Measurements from ENCODE around the gene RAET1L.
"Not testable (repeated sequence)": the region's sequence is repeated elsewhere in the genome, so short reads cannot be mapped to it uniquely, and the experiment has no call there.

The RAET1L gene

DNA sequence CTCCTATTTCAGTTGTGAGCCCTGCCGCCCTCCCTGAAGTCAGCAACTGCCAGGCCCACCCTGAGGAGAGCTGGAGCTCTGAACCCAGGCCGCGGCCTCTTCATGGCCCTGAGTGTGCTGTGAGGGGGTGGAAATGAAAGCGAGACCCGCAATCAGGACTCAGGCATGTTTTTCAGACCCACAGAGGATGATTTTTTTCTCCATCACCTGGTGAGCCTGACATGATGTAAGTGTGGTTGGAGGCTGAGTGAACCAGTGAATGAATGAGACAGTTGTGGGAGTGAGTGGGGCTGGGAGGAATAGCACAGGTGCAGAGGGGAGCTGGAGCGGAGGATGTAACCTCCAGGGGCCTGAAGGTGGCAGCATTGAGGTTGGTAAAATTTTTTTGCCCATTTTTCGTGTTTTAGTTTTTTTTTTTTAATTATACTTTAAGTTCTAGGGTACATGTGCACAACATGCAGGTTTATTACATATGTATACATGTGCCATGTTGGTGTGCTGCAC, 18.3 kb downstream of the RAET1L start:
- Histone ChIP-seq H3K4me1 (ENCODE audit: control insufficient read depth, insufficient read depth, low read length) (no peaks in the 10 kb centered on the region), H3K27ac (ENCODE audit: low read depth, low read length) (no peak overlapping the region), H3K9ac (ENCODE audit: low read length) (no peak overlapping the region), H3K27me3 (ENCODE audit: control insufficient read depth, insufficient read depth, low read length) (peaks cover 12% of the 10 kb centered on the region), H3K4me3 (ENCODE audit: low read length) (no peak overlapping the region), H3K36me3 (ENCODE audit: control insufficient read depth, insufficient read depth, low read length) (no peaks in the 10 kb centered on the region)

DNA sequence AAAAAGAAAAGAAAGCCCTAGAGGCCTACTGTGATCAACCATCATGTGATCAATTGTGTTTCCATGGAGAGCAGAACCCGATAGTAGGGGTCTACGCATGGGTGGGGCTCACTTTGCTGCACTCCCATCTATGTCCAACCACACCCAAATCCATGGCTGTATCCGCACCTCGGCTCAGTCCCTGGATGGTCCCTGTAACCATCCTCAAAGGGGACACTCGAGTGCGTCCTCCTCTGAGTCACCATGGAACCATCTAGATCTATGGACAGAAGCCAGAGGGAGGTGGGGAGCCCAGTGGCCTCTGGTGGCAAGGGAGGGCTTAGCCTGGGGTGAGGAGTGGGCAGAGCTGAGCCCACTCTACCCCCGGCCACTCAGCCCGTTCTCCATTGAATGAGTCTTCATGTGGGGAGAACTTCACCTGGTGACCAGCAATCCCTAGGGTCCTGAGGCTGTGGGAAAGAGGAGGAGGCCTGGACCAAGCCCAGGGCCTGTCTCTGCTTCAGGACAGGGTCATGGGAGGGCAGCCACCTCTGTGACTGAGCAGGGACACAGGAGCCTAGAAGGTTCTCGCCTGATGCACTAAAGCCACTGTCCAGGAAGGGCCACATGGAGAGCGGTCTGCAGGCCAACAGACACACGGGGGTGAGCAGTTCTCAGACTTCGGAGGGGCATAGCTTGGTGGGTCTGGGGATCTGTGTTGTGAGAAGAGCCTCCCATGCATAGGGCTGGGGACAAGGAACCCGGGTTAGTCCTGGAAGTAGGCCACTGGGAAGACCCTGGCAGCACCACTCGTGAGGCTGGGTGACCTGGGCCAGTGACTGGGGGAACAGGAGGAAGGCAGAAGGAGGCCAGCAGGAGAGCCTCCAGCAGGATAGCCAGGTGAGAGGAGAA, 19.3 kb downstream of the RAET1L start:
- Histone ChIP-seq H3K36me3 (ENCODE audit: control insufficient read depth, insufficient read depth, low read length) (no peaks in the 10 kb centered on the region), H3K4me1 (ENCODE audit: control insufficient read depth, insufficient read depth, low read length) (no peaks in the 10 kb centered on the region), H3K4me3 (ENCODE audit: low read length) (peak overlapping the region; percentile 61), H3K27ac (ENCODE audit: low read depth, low read length) (no peak overlapping the region), H3K9ac (ENCODE audit: low read length) (no peak overlapping the region), H3K27me3 (ENCODE audit: control insufficient read depth, insufficient read depth, low read length) (peaks cover 11% of the 10 kb centered on the region)

DNA sequence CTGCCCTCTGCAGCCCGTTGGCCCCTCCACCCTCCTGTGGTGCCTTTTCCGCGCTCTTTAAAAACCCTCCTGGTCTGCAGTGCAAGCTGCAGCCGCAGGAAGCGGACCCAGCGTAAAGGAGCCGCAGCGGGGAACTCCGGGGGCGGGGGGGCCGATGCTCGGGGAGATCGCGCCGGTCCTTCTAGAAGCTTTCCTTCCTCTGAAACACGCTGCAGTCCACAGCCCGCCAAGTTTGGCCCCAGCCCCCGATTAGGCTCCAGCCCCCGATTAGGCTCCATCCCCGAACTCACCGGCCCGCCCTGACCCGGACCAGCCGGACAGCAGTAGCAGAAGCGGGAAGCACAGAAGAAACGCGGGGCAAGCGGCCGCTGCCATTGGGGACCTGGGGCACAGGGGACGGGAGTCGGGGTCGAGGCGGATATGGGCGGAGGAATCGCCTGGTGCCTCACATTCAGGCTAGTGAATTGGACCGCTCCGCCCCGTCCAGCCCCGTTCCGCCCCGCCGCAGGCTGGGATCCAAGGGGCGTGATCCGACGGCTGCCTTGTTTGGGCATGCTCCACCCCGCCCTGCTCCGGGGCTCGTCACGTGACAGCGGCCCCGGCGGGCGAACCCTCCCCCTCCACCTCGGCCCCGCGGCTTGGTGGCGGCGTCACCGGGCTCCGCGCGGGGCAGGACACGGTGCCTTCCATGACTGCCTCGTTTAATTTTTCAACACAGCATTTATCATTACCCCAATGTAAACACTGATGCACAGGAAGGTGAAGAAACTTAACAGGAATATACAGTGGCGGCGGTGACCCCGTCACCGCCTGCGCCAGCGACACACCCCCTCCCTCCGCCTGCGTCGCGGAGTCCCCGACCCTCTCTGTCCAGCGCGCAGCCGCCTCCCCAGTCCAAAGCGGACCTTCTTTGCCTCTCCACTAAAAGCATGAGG, 20.3 kb downstream of the RAET1L start:
- Histone ChIP-seq H3K9ac (ENCODE audit: low read length) (no peak overlapping the region), H3K27me3 (ENCODE audit: control insufficient read depth, insufficient read depth, low read length) (peaks cover 11% of the 10 kb centered on the region), H3K4me3 (ENCODE audit: low read length) (peak overlapping the region; percentile 61), H3K27ac (ENCODE audit: low read depth, low read length) (no peak overlapping the region), H3K36me3 (ENCODE audit: control insufficient read depth, insufficient read depth, low read length) (no peaks in the 10 kb centered on the region), H3K4me1 (ENCODE audit: control insufficient read depth, insufficient read depth, low read length) (no peaks in the 10 kb centered on the region)

DNA sequence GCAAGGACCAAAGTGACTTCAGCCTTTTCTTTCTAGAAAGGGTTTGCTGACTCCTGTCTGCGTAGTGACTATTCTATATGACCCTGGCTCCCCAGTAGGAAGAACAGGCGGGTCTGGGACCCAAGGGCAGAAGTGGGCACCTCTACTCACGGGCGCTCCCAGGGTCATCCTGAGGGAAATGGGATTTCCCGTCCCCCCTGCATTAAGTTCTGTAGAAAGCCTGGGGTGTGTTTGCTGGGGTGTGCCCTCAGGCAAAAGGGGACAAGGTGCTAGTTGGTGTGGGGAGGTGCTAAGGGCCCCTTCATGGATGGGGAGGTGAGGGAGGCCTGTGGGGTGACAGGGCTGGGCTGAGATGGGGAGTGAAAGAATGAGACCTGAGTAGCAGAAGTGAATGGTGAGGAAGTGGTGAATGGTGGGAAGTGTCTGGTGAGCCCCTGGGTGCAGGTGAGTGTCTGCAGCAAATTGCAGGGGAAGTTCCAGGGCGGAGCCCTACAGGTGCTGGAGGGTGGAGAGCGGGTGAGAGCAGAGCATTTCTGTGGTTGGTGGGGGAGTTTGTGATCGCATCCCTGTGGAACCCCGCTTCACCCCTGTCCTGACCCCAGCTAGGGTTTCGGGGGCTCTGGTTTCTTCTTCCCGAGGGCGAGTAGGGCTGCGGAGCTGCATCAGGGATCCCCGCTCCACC, 21.1 kb downstream of the RAET1L start:
- Histone ChIP-seq H3K4me3 (ENCODE audit: low read length) (peak overlapping the region; percentile 61), H3K9ac (ENCODE audit: low read length) (no peak overlapping the region), H3K27ac (ENCODE audit: low read depth, low read length) (no peak overlapping the region), H3K4me1 (ENCODE audit: control insufficient read depth, insufficient read depth, low read length) (no peaks in the 10 kb centered on the region), H3K27me3 (ENCODE audit: control insufficient read depth, insufficient read depth, low read length) (peaks cover 15% of the 10 kb centered on the region), H3K36me3 (ENCODE audit: control insufficient read depth, insufficient read depth, low read length) (no peaks in the 10 kb centered on the region)

DNA sequence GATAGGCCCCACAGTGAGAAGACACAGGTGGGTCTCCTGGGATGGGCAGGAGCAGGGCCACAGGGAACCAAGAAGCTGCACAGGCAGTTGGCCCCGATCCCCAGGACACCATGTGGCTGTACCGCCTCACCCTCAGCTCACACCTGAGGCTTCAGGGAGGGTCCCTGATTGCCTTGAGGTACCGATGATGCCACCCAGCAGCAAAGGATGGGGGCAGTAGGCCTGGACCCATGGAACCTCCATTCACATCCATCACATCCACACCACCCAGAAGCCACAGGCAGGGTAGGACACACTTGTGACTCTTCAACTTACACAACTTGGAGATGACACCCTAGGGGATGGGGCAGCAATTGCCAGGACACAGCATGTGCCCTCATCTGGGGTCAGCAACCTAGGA, 21.7 kb downstream of the RAET1L start:
- not testable (repeated sequence) for H3K4me3 ChIP-seq (ENCODE audit: low read length)

DNA sequence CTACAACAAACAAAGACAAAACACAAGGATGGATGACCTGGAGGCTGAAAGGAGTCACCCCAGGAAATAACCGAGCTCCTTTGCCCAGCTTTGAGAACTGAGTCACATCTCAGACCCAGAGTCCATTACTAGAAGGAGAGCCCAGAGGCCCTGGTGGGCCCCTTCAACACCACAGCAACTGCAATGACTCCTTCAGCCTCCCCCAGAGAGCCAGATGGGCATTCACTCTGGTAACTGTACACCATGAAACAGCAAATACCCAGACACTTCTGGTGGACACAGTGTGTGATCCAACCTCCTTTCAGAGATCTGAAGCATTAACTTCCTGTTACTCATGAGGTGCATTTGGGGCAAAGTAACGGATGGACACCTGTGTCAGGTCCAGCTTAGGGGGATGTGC, 22.6 kb downstream of the RAET1L start:
- Histone ChIP-seq H3K27ac (ENCODE audit: low read depth, low read length) (no peak overlapping the region), H3K9ac (ENCODE audit: low read length) (no peak overlapping the region), H3K4me1 (ENCODE audit: control insufficient read depth, insufficient read depth, low read length) (no peaks in the 10 kb centered on the region), H3K4me3 (ENCODE audit: low read length) (no peak overlapping the region), H3K36me3 (ENCODE audit: control insufficient read depth, insufficient read depth, low read length) (no peaks in the 10 kb centered on the region), H3K27me3 (ENCODE audit: control insufficient read depth, insufficient read depth, low read length) (peaks cover 15% of the 10 kb centered on the region)

More for the DNA sequence above, 21.7 kb downstream of the RAET1L start:
- not testable (repeated sequence) for H3K27ac ChIP-seq (ENCODE audit: low read depth, low read length); H3K36me3 ChIP-seq (ENCODE audit: control insufficient read depth, insufficient read depth, low read length); H3K9ac ChIP-seq (ENCODE audit: low read length); H3K4me1 ChIP-seq (ENCODE audit: control insufficient read depth, insufficient read depth, low read length)
- H3K27me3 ChIP-seq (ENCODE audit: control insufficient read depth, insufficient read depth, low read length) = peaks cover 15% of the 10 kb centered on the region

DNA sequence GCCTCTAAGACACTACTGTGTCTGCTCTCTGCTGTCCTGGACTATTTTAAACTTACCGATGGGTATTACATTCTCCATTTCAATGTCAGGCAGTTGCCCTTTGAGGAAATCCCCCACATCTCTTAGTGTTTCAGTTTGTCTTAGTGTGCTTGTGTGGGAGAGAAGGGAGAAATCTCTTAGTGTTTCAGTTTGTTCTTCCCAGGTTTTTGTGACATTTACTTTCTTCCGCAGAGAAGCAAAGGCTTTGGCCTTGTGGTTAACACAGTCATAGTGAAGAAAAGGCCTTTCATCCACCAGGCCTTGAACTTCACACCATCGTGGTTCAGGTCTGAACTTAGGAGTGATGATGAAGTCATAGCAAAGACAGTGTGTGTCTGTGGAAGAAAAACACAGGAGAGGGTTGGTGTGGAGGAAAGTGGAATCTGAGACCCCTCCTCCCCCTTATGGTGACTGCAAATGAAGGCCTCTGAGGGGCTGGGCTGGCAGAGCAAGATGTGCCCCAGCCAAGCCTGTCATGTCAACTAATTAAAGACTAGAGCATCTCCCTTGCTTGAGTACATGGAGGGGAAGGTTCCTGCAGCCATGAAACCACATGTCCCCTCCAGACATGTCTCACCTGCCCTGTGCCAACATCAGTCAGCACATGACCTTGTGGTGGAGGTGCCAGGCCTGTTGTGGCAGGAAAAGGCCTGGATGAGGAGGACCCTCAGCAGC, 23.9 kb downstream of the RAET1L start:
- H3K9ac ChIP-seq (ENCODE audit: low read length) = no peak overlapping the region
- H3K4me3 ChIP-seq (ENCODE audit: low read length) = no peak overlapping the region
- H3K27me3 ChIP-seq (ENCODE audit: control insufficient read depth, insufficient read depth, low read length) = peaks cover 15% of the 10 kb centered on the region
- H3K27ac ChIP-seq (ENCODE audit: low read depth, low read length) = no peak overlapping the region
- H3K36me3 ChIP-seq (ENCODE audit: control insufficient read depth, insufficient read depth, low read length) = no peaks in the 10 kb centered on the region
- H3K4me1 ChIP-seq (ENCODE audit: control insufficient read depth, insufficient read depth, low read length) = no peaks in the 10 kb centered on the region

DNA sequence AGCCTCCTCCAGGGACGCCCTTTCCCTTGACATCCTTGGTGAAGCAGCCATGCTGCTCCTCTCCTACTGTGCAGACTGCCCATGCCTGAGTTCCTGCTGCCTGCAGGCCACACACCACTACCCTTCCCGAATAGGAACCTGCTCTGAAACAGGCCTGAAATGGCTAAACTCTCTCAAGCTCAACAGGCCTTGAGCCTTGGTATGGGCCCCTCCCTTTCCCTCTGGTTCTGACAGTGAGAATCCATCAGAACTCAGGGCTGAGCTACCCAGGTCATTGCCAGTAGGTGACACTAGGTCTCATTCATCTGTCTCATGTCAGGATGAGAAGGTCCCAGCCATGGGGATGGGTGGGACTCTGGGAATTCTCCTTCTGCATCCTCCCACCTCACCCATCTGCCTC, 25.7 kb downstream of the RAET1L start:
- no peaks in the 10 kb centered on the region for H3K36me3 ChIP-seq (ENCODE audit: control insufficient read depth, insufficient read depth, low read length)
- H3K4me3 ChIP-seq (ENCODE audit: low read length) = no peak overlapping the region
- H3K27ac ChIP-seq (ENCODE audit: low read depth, low read length) = no peak overlapping the region
- no peaks in the 10 kb centered on the region for H3K4me1 ChIP-seq (ENCODE audit: control insufficient read depth, insufficient read depth, low read length)
- peaks cover 9% of the 10 kb centered on the region for H3K27me3 ChIP-seq (ENCODE audit: control insufficient read depth, insufficient read depth, low read length)
- no peak overlapping the region for H3K9ac ChIP-seq (ENCODE audit: low read length)

DNA sequence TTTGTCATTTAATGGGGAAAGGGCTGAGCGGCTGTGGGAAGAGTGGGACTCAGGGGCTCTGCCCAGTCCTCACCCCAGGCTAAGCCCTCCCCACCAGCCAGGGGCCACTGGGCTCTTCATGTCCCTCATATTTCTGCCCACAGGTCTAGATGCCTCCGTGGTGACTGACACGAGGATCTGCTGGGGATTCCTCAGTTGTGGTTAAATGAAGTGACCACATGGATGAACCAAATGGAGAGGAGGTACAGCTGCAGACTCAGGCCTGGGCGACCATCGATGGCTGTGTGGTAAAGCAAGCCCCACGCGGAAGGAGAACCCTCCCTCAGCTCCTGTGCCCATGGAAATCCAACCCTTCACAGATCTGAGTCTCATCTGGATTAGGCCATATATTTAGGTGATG, 29.4 kb downstream of the RAET1L start:
- Histone ChIP-seq H3K27ac (ENCODE audit: low read depth, low read length) (no peak overlapping the region), H3K36me3 (ENCODE audit: control insufficient read depth, insufficient read depth, low read length) (no peaks in the 10 kb centered on the region), H3K9ac (ENCODE audit: low read length) (no peak overlapping the region), H3K4me3 (ENCODE audit: low read length) (no peak overlapping the region), H3K27me3 (ENCODE audit: control insufficient read depth, insufficient read depth, low read length) (peaks cover 17% of the 10 kb centered on the region), H3K4me1 (ENCODE audit: control insufficient read depth, insufficient read depth, low read length) (no peaks in the 10 kb centered on the region)

DNA sequence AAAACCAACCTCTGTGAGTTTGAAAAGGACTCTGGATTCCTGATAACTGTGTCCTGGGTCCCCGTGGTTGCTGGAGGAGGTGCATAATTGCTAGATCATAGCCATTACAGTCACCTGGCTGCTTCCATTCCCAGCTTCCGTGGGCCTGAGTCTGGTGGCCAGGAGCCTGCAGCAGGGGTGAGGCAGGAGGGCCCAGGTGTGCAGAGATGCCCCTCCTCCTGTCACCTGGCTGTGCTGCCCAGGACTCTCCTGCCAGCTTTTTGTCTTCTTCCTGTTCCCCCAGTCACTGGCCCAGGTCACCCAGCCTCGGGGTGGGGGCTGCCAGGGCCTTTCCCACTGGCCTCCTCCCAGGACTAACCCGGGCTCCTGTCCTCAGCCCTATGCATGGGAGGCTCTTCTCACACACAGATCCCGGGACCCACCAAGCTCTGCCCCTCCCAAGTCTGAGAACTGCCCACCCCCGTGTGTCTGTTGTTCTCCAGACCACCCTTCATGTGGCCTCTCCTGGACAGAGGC, 30.0 kb downstream of the RAET1L start:
- Histone ChIP-seq H3K36me3 (ENCODE audit: control insufficient read depth, insufficient read depth, low read length) (no peaks in the 10 kb centered on the region), H3K9ac (ENCODE audit: low read length) (no peak overlapping the region), H3K4me3 (ENCODE audit: low read length) (no peak overlapping the region), H3K27me3 (ENCODE audit: control insufficient read depth, insufficient read depth, low read length) (peaks cover 21% of the 10 kb centered on the region), H3K4me1 (ENCODE audit: control insufficient read depth, insufficient read depth, low read length) (no peaks in the 10 kb centered on the region), H3K27ac (ENCODE audit: low read depth, low read length) (no peak overlapping the region)

DNA sequence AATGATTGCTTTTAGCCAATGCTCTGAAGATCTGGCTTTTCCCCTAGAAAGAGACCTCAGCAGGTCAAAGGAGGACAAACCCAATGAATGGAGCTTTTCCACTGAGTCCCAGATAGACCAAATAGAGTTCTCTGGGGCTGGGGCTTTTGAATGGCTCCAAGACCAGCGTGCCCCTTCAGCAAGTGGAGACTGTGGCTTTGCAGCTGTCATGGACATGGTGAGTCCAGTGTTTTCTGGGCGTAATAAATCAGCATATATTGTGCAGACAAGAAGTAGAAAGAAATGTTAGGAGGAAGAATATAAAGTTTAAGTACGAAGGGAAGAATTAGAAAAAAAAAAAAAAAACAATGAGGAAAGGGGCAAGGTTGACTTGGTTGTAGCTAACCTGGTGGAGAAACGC, 33.5 kb downstream of the RAET1L start:
- peaks cover 37% of the 10 kb centered on the region for H3K27me3 ChIP-seq (ENCODE audit: control insufficient read depth, insufficient read depth, low read length)

More for the DNA sequence above, 33.5 kb downstream of the RAET1L start:
- Histone ChIP-seq H3K27ac (ENCODE audit: low read depth, low read length) (no peak overlapping the region), H3K4me1 (ENCODE audit: control insufficient read depth, insufficient read depth, low read length) (no peaks in the 10 kb centered on the region), H3K9ac (ENCODE audit: low read length) (no peak overlapping the region), H3K36me3 (ENCODE audit: control insufficient read depth, insufficient read depth, low read length) (no peaks in the 10 kb centered on the region), H3K4me3 (ENCODE audit: low read length) (no peak overlapping the region)
